Measurements from ENCODE around the gene ANKRD52. TPM values are rescaled to one million over a fixed set of nuclear protein-coding genes. Genes with fewer than 3 reads are reported as not detected.
"Not testable (repeated sequence)": the region's sequence is repeated elsewhere in the genome, so short reads cannot be mapped to it uniquely, and the experiment has no call there.

The ANKRD52 gene
- total RNA-seq, 1 donor from 2014 or later = 64.6 TPM

GRCh38 chr12:56208006-56208405 is 50.2 kb downstream of the ANKRD52 start:
- DNase-seq (ENCODE audit: low spot score) = no peak

GRCh38 chr12:56206452-56207166 is 51.6 kb downstream of the ANKRD52 start:
- DNase-seq (ENCODE audit: low spot score) = peak; percentile 58

GRCh38 chr12:56205445-56205844 is 52.7 kb downstream of the ANKRD52 start:
- no peak for DNase-seq (ENCODE audit: low spot score)

- no peak for DNase-seq (ENCODE audit: low spot score)
These were observed 53.9 kb downstream of the ANKRD52 start for GRCh38 chr12:56204275-56204674.

GRCh38 chr12:56202838-56203237 is 55.3 kb downstream of the ANKRD52 start:
- DNase-seq (ENCODE audit: low spot score) = no peak

- no peak for DNase-seq (ENCODE audit: low spot score)
These were observed 55.8 kb downstream of the ANKRD52 start for GRCh38 chr12:56202366-56202765.

- no peak for DNase-seq (ENCODE audit: low spot score)
These were observed 59.3 kb downstream of the ANKRD52 start for GRCh38 chr12:56198836-56199235.

- no peak for DNase-seq (ENCODE audit: low spot score)
These were observed 60.1 kb downstream of the ANKRD52 start for GRCh38 chr12:56197921-56198635.

- not testable (repeated sequence) for DNase-seq (ENCODE audit: low spot score)
These were observed 61.2 kb downstream of the ANKRD52 start for GRCh38 chr12:56196818-56197550.

GRCh38 chr12:56193025-56193578 is 65.1 kb downstream of the ANKRD52 start:
- DNase-seq (ENCODE audit: low spot score) = peak; percentile 86

GRCh38 chr12:56192582-56192981 is 65.6 kb downstream of the ANKRD52 start:
- no peak for DNase-seq (ENCODE audit: low spot score)

- DNase-seq (ENCODE audit: low spot score) = no peak
These were observed 67.5 kb downstream of the ANKRD52 start for GRCh38 chr12:56190695-56191155.

- peak; percentile 82 for DNase-seq (ENCODE audit: low spot score)
These were observed 68.1 kb downstream of the ANKRD52 start for GRCh38 chr12:56189918-56190694.

- DNase-seq (ENCODE audit: low spot score) = peak; percentile 89
These were observed 68.9 kb downstream of the ANKRD52 start, which contains the start of gene SMARCC2 for GRCh38 chr12:56189099-56189917. SMARCC2 (minus strand) TSS chr12:56189483; CDS start chr12:56189461, 22 bp downstream.

- DNase-seq (ENCODE audit: low spot score) = no peak
These were observed 69.4 kb downstream of the ANKRD52 start for GRCh38 chr12:56188778-56189098.

- no peak for DNase-seq (ENCODE audit: low spot score)
These were observed 69.9 kb downstream of the ANKRD52 start for GRCh38 chr12:56188131-56188777.

Data from mucosa of gallbladder (tissue), 1 donor.